K562 (cell line): ENCODE measurements around the gene OR5H15.

ENCODE experiments used
- ID3 ChIP-seq, 2 experiments: fragments of 250-450 bp in 1 of 2; fragments of 450-650 bp in 1 of 2; sonication (Bioruptor Pico) in 1 of 2; IDR thresholded peaks; 2 replicates each; pipeline versions ENCODE4 v1.6.1 to v1.8.0; 2016 to 2021; ENCODE audit warnings: mild to moderate bottlenecking in 2 of 2, moderate library complexity in 2 of 2, missing compliant biosample characterization in 1 of 2, missing genetic modification characterization in 1 of 2
- MAZ ChIP-seq, 2 experiments: fragments of 450-650 bp in 1 of 2; sonication (generic) in 1 of 2; formaldehyde crosslinking; IDR thresholded peaks in 1 of 2; conservative IDR thresholded peaks in 1 of 2; 2 replicates each; pipeline versions ENCODE4 v1.4.0 to v1.5.0; 2020; ENCODE audit warnings: mild to moderate bottlenecking in 1 of 2, missing genetic modification reagents in 1 of 2
- TFAP4 ChIP-seq: sonication (generic); formaldehyde crosslinking; IDR thresholded peaks from 2 replicates; pipeline ENCODE4 v1.8.0; 2022; ENCODE audit warnings: missing genetic modification reagents, mild to moderate bottlenecking, moderate library complexity, borderline replicate concordance

GRCh38 chr3:98209244-98209643 is 42.7 kb downstream of the OR5H15 start:
- TF ChIP-seq MAZ (CRISPR knock-in tag; conservative IDR thresholded peaks at IDR 0.05 in 1 of 2, IDR thresholded peaks at IDR 0.05 in 1 of 2) (no peak), ID3 (CRISPR knock-in tag; IDR thresholded peaks at IDR 0.05) (no peak), ID3 (tag; IDR thresholded peaks at IDR 0.05) (no peak), TFAP4 (no peak)
